ENCODE measurements around the gene HIPK4.

HIPK4 gene

DNA sequence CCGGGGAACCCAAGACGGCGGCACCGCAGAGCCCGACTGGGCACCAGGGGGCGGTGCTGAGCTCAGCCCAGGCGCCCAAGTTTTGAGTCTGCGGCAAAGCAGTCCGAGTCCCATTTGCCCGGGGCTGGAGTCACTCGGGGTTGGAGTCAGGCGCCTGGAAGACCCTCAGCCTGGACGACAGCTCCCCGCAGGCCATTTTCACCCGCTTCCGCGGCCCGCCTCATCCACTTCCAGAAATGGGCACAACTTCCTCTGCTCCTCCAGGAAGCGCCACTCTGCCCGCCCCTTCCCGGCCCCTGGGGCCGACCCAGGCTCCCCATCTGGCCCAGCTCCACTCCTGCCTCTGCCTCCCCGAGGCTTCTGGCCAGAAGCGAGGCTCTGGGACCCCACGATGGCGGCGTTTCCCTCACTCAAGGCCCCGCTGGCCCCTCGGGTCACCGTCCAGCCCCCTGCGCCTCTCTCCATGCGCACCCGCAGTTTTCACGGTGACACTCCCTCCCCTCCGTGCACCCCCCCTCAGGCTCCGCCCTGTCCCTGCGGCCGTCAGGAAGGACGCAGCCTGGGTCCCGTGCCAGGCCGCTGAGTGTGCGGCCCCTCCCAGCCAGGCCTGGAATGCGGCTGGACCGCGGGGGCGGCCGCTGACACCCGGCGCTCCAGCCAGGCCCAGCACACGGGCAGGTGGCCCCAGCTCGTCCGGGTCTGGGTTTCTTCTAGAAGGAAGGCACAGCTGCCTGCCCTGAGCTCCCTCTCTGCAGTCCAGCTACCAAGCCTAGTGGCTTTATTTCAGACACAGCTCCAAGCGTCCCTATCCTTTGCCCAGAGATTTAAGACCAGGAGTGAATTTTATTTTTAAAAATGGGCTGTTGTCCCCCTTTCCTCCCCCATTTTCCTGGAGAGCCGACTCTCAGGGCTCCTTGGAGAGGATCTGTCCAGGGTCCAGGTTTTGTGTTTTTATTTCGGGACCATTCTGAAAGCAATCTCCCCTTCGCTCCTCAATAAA, 31.1 kb upstream of the HIPK4 start:
- peak overlapping the region; percentile 85 for H2BK5ac ChIP-seq (ENCODE audit: low read depth, low read length, poor library complexity)
- H2AK5ac ChIP-seq (ENCODE audit: low read length): no peak overlapping the region
- peaks cover 15% of the 10 kb centered on the region for H3K79me2 ChIP-seq (ENCODE audit: control insufficient read depth, insufficient read depth, low read length, poor library complexity)
- peak overlapping the region; percentile 72 for H3K14ac ChIP-seq (ENCODE audit: low read length)
- H3K9ac ChIP-seq (ENCODE audit: low read length): peak overlapping the region; percentile 78
- peak overlapping the region; percentile 89 for H3K18ac ChIP-seq (ENCODE audit: low read length)
- peak overlapping the region; percentile 89 for H4K8ac ChIP-seq (ENCODE audit: low read depth, low read length)
- DNase-seq: peak; percentile 97
- peak overlapping the region; percentile 64 for H4K12ac ChIP-seq (ENCODE audit: low read depth, low read length)
- peaks cover 10 to 13% of the 10 kb centered on the region in 2 experiments for H3K4me1 ChIP-seq (ENCODE audit: control insufficient read depth in 1 of 2, insufficient read depth in 2 of 2, low read length in 2 of 2)
- H2BK120ac ChIP-seq (ENCODE audit: insufficient read depth, low read length, poor library complexity): peak overlapping the region; percentile 96
- H3K27me3 ChIP-seq (ENCODE audit: insufficient read depth, low read length): no peaks in the 10 kb centered on the region
- H3K4me3 ChIP-seq (ENCODE audit: low read depth, low read length): peak overlapping the region; percentile 72
- peak overlapping the region; percentile 77 for H2AFZ ChIP-seq (ENCODE audit: insufficient read depth, low read length, poor library complexity)
- H3K36me3 ChIP-seq (ENCODE audit: control insufficient read depth in 1 of 2, insufficient read depth in 2 of 2, low read length in 2 of 2): peaks cover 10% of the 10 kb centered on the region in 2 experiments
- no peaks in the 10 kb centered on the region for H3K9me3 ChIP-seq (ENCODE audit: insufficient read depth, low read depth, low read length)
- H3K27ac ChIP-seq (ENCODE audit: low read depth, low read length): peak overlapping the region; percentile 97
- H3K4ac ChIP-seq (ENCODE audit: low read depth, low read length): peak overlapping the region; percentile 92
- peak overlapping the region; percentile 96 for H4K91ac ChIP-seq (ENCODE audit: low read depth, low read length)
- no peak overlapping the region for H2BK12ac ChIP-seq (ENCODE audit: low read length)
- H3K4me2 ChIP-seq (ENCODE audit: low read length): peak overlapping the region; percentile 67
- peaks cover 23% of the 10 kb centered on the region for H3K79me1 ChIP-seq (ENCODE audit: low read length)
- WGBS (ENCODE audit: extremely low coverage, insufficient coverage, insufficient read length): no CpG with 5 or more reads among the region's 56 CpGs
- no peak overlapping the region for H3K23ac ChIP-seq (ENCODE audit: low read length)

- H2BK5ac ChIP-seq (ENCODE audit: low read depth, low read length, poor library complexity): no peak overlapping the region
- peak overlapping the region; percentile 67 for H3K4me2 ChIP-seq (ENCODE audit: low read length)
- no peaks in the 10 kb centered on the region for H3K9me3 ChIP-seq (ENCODE audit: insufficient read depth, low read depth, low read length)
- no peak overlapping the region for H4K8ac ChIP-seq (ENCODE audit: low read depth, low read length)
- no peak overlapping the region for H4K12ac ChIP-seq (ENCODE audit: low read depth, low read length)
- no peaks in the 10 kb centered on the region for H3K27me3 ChIP-seq (ENCODE audit: insufficient read depth, low read length)
- H3K14ac ChIP-seq (ENCODE audit: low read length): no peak overlapping the region
- H2AFZ ChIP-seq (ENCODE audit: insufficient read depth, low read length, poor library complexity): no peak overlapping the region
- no peak overlapping the region for H2AK5ac ChIP-seq (ENCODE audit: low read length)
- no CpG with 5 or more reads among the region's 14 CpGs for WGBS (ENCODE audit: extremely low coverage, insufficient coverage, insufficient read length)
- H3K36me3 ChIP-seq (ENCODE audit: control insufficient read depth in 1 of 2, insufficient read depth in 2 of 2, low read length in 2 of 2): peaks cover 10% of the 10 kb centered on the region in 2 experiments
- peaks cover 13% of the 10 kb centered on the region for H3K79me2 ChIP-seq (ENCODE audit: control insufficient read depth, insufficient read depth, low read length, poor library complexity)
- peaks cover 20% of the 10 kb centered on the region for H3K79me1 ChIP-seq (ENCODE audit: low read length)
- H3K4ac ChIP-seq (ENCODE audit: low read depth, low read length): no peak overlapping the region
- no peak overlapping the region for H2BK120ac ChIP-seq (ENCODE audit: insufficient read depth, low read length, poor library complexity)
- peak overlapping the region; percentile 97 for H3K27ac ChIP-seq (ENCODE audit: low read depth, low read length)
- peak overlapping the region; percentile 45 for H4K91ac ChIP-seq (ENCODE audit: low read depth, low read length)
- no peak overlapping the region for H3K4me3 ChIP-seq (ENCODE audit: low read depth, low read length)
- no peak overlapping the region for H2BK12ac ChIP-seq (ENCODE audit: low read length)
- H3K23ac ChIP-seq (ENCODE audit: low read length): no peak overlapping the region
- H3K4me1 ChIP-seq (ENCODE audit: control insufficient read depth in 1 of 2, insufficient read depth in 2 of 2, low read length in 2 of 2): peaks cover 10 to 13% of the 10 kb centered on the region in 2 experiments
- no peak for DNase-seq
- H3K18ac ChIP-seq (ENCODE audit: low read length): no peak overlapping the region
- no peak overlapping the region for H3K9ac ChIP-seq (ENCODE audit: low read length)
Measured at GRCh38 chr19:40420451-40420765, 30.4 kb upstream of the HIPK4 start.

- Histone ChIP-seq H3K4me3 (ENCODE audit: low read depth, low read length) (no peak overlapping the region), H3K79me2 (ENCODE audit: control insufficient read depth, insufficient read depth, low read length, poor library complexity) (peaks cover 8% of the 10 kb centered on the region), H3K14ac (ENCODE audit: low read length) (no peak overlapping the region), H3K27me3 (ENCODE audit: insufficient read depth, low read length) (no peaks in the 10 kb centered on the region), H3K4me1 (ENCODE audit: control insufficient read depth in 1 of 2, insufficient read depth in 2 of 2, low read length in 2 of 2) (peaks cover 11 to 15% of the 10 kb centered on the region in 2 experiments), H3K79me1 (ENCODE audit: low read length) (peaks cover 15% of the 10 kb centered on the region), H2BK5ac (ENCODE audit: low read depth, low read length, poor library complexity) (no peak overlapping the region), H2BK12ac (ENCODE audit: low read length) (no peak overlapping the region), H4K91ac (ENCODE audit: low read depth, low read length) (no peak overlapping the region), H3K27ac (ENCODE audit: low read depth, low read length) (no peak overlapping the region), H3K9ac (ENCODE audit: low read length) (no peak overlapping the region), H3K18ac (ENCODE audit: low read length) (no peak overlapping the region), H3K23ac (ENCODE audit: low read length) (no peak overlapping the region), H2BK120ac (ENCODE audit: insufficient read depth, low read length, poor library complexity) (no peak overlapping the region), H3K4me2 (ENCODE audit: low read length) (no peak overlapping the region), H3K4ac (ENCODE audit: low read depth, low read length) (no peak overlapping the region), H3K36me3 (ENCODE audit: control insufficient read depth in 1 of 2, insufficient read depth in 2 of 2, low read length in 2 of 2) (peaks cover 10% of the 10 kb centered on the region in 2 experiments), H2AFZ (ENCODE audit: insufficient read depth, low read length, poor library complexity) (no peak overlapping the region), H4K12ac (ENCODE audit: low read depth, low read length) (no peak overlapping the region), H4K8ac (ENCODE audit: low read depth, low read length) (no peak overlapping the region), H2AK5ac (ENCODE audit: low read length) (no peak overlapping the region), H3K9me3 (ENCODE audit: insufficient read depth, low read depth, low read length) (no peaks in the 10 kb centered on the region)
- DNase-seq: no peak
- no CpG with 5 or more reads among the region's 5 CpGs for WGBS (ENCODE audit: extremely low coverage, insufficient coverage, insufficient read length)
Measured at GRCh38 chr19:40419780-40420179, 29.8 kb upstream of the HIPK4 start.

GRCh38 chr19:40419066-40419612, 29.2 kb upstream of the HIPK4 start:
- Histone ChIP-seq H3K4me3 (ENCODE audit: low read depth, low read length) (no peak overlapping the region), H3K36me3 (ENCODE audit: control insufficient read depth in 1 of 2, insufficient read depth in 2 of 2, low read length in 2 of 2) (peaks cover 10% of the 10 kb centered on the region in 2 experiments), H3K79me2 (ENCODE audit: control insufficient read depth, insufficient read depth, low read length, poor library complexity) (peaks cover 5% of the 10 kb centered on the region), H2AFZ (ENCODE audit: insufficient read depth, low read length, poor library complexity) (no peak overlapping the region), H3K4me2 (ENCODE audit: low read length) (no peak overlapping the region), H3K14ac (ENCODE audit: low read length) (no peak overlapping the region), H4K91ac (ENCODE audit: low read depth, low read length) (no peak overlapping the region), H3K23ac (ENCODE audit: low read length) (no peak overlapping the region), H3K18ac (ENCODE audit: low read length) (no peak overlapping the region), H2BK12ac (ENCODE audit: low read length) (no peak overlapping the region), H3K9ac (ENCODE audit: low read length) (no peak overlapping the region), H3K4ac (ENCODE audit: low read depth, low read length) (no peak overlapping the region), H2BK120ac (ENCODE audit: insufficient read depth, low read length, poor library complexity) (no peak overlapping the region), H4K12ac (ENCODE audit: low read depth, low read length) (no peak overlapping the region), H3K9me3 (ENCODE audit: insufficient read depth, low read depth, low read length) (no peaks in the 10 kb centered on the region), H2BK5ac (ENCODE audit: low read depth, low read length, poor library complexity) (no peak overlapping the region), H3K4me1 (ENCODE audit: control insufficient read depth in 1 of 2, insufficient read depth in 2 of 2, low read length in 2 of 2) (peaks cover 13 to 18% of the 10 kb centered on the region in 2 experiments), H3K79me1 (ENCODE audit: low read length) (peaks cover 13% of the 10 kb centered on the region), H4K8ac (ENCODE audit: low read depth, low read length) (no peak overlapping the region), H3K27ac (ENCODE audit: low read depth, low read length) (no peak overlapping the region), H3K27me3 (ENCODE audit: insufficient read depth, low read length) (no peaks in the 10 kb centered on the region), H2AK5ac (ENCODE audit: low read length) (peak overlapping the region; percentile 64)
- no peak for DNase-seq
- WGBS (ENCODE audit: extremely low coverage, insufficient coverage, insufficient read length): no CpG with 5 or more reads among the region's 5 CpGs

All from trophoblast cell (in vitro differentiated cells and primary cell).